ENCODE measurements around the gene AVPR2.

The AVPR2 gene

GRCh38 chrX:153871451-153871850, 33.0 kb upstream of the AVPR2 start:
- no peak for DNase-seq (ENCODE audit: low spot score)
- no peak for TF ChIP-seq CTCF (IDR thresholded peaks at IDR 0.05; ENCODE audit: extremely low read depth, insufficient read depth, missing control alignments)
- in situ Hi-C loops (cut with MboI; ENCODE audit: low pct_unique_long_range_greater_than_20kb, low sequenced_read_pairs, unreplicated experiment): no loop called here

GRCh38 chrX:153871946-153872878, 32.3 kb upstream of the AVPR2 start:
- in situ Hi-C loops (cut with MboI; ENCODE audit: low pct_unique_long_range_greater_than_20kb, low sequenced_read_pairs, unreplicated experiment): no loop called here
- DNase-seq (ENCODE audit: low spot score): peak; percentile 29
- TF ChIP-seq CTCF (IDR thresholded peaks at IDR 0.05; ENCODE audit: extremely low read depth, insufficient read depth, missing control alignments): no peak

- no peak for TF ChIP-seq CTCF (IDR thresholded peaks at IDR 0.05; ENCODE audit: extremely low read depth, insufficient read depth, missing control alignments)
- in situ Hi-C loops (cut with MboI; ENCODE audit: low pct_unique_long_range_greater_than_20kb, low sequenced_read_pairs, unreplicated experiment): no loop called here
- peak; percentile 26 for DNase-seq (ENCODE audit: low spot score)
Measured at GRCh38 chrX:153873282-153874084, 31.0 kb upstream of the AVPR2 start.

DNA sequence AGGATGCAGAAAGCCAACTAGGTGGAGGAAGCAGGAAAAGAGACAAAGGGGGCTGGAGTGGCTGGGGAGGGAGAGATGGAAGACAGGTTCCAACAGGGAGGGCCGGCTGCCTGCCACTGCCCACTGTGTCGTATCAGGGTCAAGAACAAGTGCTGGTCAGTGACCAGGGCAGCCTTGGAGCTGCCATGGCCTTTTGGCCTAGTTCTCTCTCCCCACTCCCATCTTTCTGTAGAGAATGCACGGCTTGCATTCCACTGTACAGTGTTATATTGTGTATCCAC, 30.4 kb upstream of the AVPR2 start:
- TF ChIP-seq CTCF (IDR thresholded peaks at IDR 0.05; ENCODE audit: extremely low read depth, insufficient read depth, missing control alignments): no peak
- in situ Hi-C loops (cut with MboI; ENCODE audit: low pct_unique_long_range_greater_than_20kb, low sequenced_read_pairs, unreplicated experiment): no loop called here
- DNase-seq (ENCODE audit: low spot score): no peak

DNA sequence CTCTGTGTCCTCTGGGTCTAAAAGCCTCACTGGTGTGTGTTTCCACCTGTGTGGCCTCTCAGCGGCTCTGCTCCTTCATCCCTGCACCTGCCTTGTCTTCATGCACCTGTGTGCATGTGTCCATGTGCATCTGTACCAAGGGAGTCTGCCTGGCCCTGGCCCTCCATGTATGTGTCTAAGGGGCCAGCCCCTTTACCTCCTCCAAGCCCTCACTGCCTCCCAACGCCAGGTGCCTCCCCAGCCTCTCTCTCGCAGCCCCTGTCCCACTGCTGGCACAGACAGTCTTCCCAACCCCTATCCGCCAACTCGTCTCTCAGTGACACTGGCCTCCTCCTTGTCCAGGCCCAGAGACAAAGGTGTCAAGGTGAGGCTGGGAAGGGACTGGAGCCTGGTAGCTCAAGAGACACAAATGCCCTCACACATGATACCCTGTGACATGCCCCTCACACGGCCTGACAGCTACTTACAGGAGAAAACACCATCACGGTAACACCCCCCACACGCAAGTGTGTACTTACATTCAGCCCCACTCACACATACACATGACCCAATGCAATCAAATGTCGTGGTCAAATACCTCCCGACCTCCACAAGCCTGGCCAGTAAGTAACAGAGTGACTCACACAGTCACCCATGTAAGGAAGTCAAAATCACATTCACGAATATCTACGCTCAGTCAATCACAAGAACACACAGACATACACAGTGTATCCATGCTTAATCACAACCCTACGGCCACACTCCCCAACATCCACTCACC, 29.9 kb upstream of the AVPR2 start:
- DNase-seq (ENCODE audit: low spot score): peak; percentile 24
- TF ChIP-seq CTCF (IDR thresholded peaks at IDR 0.05; ENCODE audit: extremely low read depth, insufficient read depth, missing control alignments): no peak
- in situ Hi-C loops (cut with MboI; ENCODE audit: low pct_unique_long_range_greater_than_20kb, low sequenced_read_pairs, unreplicated experiment): no loop called here

DNA sequence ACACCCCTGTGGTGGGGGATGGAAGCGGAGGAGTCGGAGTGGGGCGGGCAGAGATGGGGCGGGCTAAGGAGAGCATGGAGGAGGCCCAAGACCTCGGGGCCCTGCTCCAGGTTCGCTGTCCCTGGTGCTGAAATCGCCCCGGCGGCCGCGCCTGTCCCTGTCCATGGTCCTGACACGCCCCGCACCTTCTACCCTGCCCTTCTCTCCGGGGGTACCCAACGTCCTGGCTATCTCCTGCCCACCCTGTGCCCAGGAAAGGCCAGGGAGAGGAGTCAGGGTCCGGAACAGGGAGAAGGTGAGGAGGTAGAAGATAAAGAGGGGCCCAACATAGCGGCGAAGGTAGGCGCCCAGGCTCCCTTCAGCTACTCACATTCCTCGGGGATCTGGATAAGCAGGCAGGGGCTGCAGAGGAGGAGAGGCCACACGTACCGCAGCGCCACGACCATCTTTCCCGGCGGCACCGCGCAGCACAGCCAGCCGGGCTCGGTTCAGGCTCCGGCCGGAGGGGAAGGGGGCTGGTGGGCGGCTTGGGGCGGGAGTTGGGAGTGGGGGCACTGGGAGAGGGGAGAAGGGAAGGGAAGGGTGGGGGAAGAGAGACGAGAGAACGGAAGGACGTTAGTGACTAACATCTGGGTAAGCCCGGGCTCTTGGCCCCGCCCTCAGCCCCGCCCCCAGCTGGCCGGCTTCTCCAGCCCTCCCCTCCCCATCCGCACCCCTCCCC, 28.9 kb upstream of the AVPR2 start:
- no peak for TF ChIP-seq CTCF (IDR thresholded peaks at IDR 0.05; ENCODE audit: extremely low read depth, insufficient read depth, missing control alignments)
- in situ Hi-C loops (cut with MboI; ENCODE audit: low pct_unique_long_range_greater_than_20kb, low sequenced_read_pairs, unreplicated experiment): no loop called here
- peak; percentile 81 for DNase-seq (ENCODE audit: low spot score)

Measured in GM13977 (cell line).